GM19438 (cell line): ENCODE results near the gene RSPH10B.
"Not testable (repeated sequence)": the region's sequence is repeated elsewhere in the genome, so short reads cannot be mapped to it uniquely, and the experiment has no call there.

Experiments used
- ATAC-seq: cut with Tn5 transposase; IDR thresholded peaks from one replicate; pipeline ENCODE4 v1.9.1; 2021; ENCODE audit warnings: low read depth; ENCODE audit not compliant: unreplicated experiment

Gene RSPH10B

GRCh38 chr7:5930290-5930689, 40.2 kb downstream of the RSPH10B start:
- not testable (repeated sequence) for ATAC-seq

GRCh38 chr7:5926263-5926870, 44.1 kb downstream of the RSPH10B start:
- ATAC-seq: not testable (repeated sequence)

- ATAC-seq: not testable (repeated sequence)
Measured at GRCh38 chr7:5924630-5925029, 45.9 kb downstream of the RSPH10B start.

GRCh38 chr7:5924180-5924579, 46.3 kb downstream of the RSPH10B start:
- ATAC-seq: not testable (repeated sequence)

GRCh38 chr7:5916529-5916928, 54.0 kb downstream of the RSPH10B start:
- not testable (repeated sequence) for ATAC-seq

GRCh38 chr7:5908835-5909234, 61.7 kb downstream of the RSPH10B start:
- not testable (repeated sequence) for ATAC-seq

- not testable (repeated sequence) for ATAC-seq
Measured at GRCh38 chr7:5904726-5905125, 65.8 kb downstream of the RSPH10B start.

- not testable (repeated sequence) for ATAC-seq
Measured at GRCh38 chr7:5903002-5903401, 67.5 kb downstream of the RSPH10B start.

- ATAC-seq: peak; percentile 85
Measured at GRCh38 chr7:5898480-5899224, 71.8 kb downstream of the RSPH10B start, which contains the start of gene CCZ1. CCZ1 (plus strand) TSS chr7:5898733; CDS start chr7:5898800, 67 bp downstream.

GRCh38 chr7:5897369-5897919, 73.0 kb downstream of the RSPH10B start:
- ATAC-seq: not testable (repeated sequence)

- ATAC-seq: no peak
Measured at GRCh38 chr7:5892498-5892897, 78.0 kb downstream of the RSPH10B start.

- ATAC-seq: not testable (repeated sequence)
Measured at GRCh38 chr7:5890244-5890643, 80.2 kb downstream of the RSPH10B start.

- not testable (repeated sequence) for ATAC-seq
Measured at GRCh38 chr7:5888021-5888420, 82.5 kb downstream of the RSPH10B start.

GRCh38 chr7:5884431-5884830, 86.1 kb downstream of the RSPH10B start:
- ATAC-seq: not testable (repeated sequence)

GRCh38 chr7:5880106-5880505, 90.4 kb downstream of the RSPH10B start:
- ATAC-seq: not testable (repeated sequence)

- not testable (repeated sequence) for ATAC-seq
Measured at GRCh38 chr7:5879591-5879990, 90.9 kb downstream of the RSPH10B start.
